Glutamatergic neuron (in vitro differentiated cells): ENCODE results near the gene SYN1. TPM values are rescaled to one million over a fixed set of nuclear protein-coding genes. Genes with fewer than 3 reads are reported as not detected.
"Not testable (repeated sequence)": the region's sequence is repeated elsewhere in the genome, so short reads cannot be mapped to it uniquely, and the experiment has no call there.

Source experiments
- DNase-seq: peaks from one replicate; pipeline ENCODE4 v3.0.0; 2022
- H3K27ac Mint-ChIP-seq: one replicate; pipeline ENCODE4 v1.8.0; 2020; ENCODE audit warnings: mild to moderate bottlenecking, mixed read lengths, inconsistent platforms; ENCODE audit not compliant: unreplicated experiment
- H3K27me3 Mint-ChIP-seq: one replicate; pipeline ENCODE4 v1.8.0; 2020; ENCODE audit warnings: mild to moderate bottlenecking, moderate library complexity, mixed read lengths, inconsistent platforms; ENCODE audit not compliant: unreplicated experiment
- H3K36me3 Mint-ChIP-seq: one replicate; pipeline ENCODE4 v1.8.0; 2020; ENCODE audit warnings: mild to moderate bottlenecking, mixed read lengths, inconsistent platforms; ENCODE audit not compliant: unreplicated experiment
- H3K4me1 Mint-ChIP-seq: one replicate; pipeline ENCODE4 v1.8.0; 2020; ENCODE audit warnings: mild to moderate bottlenecking, low read depth, mixed read lengths, inconsistent platforms; ENCODE audit not compliant: unreplicated experiment
- H3K4me3 Mint-ChIP-seq: one replicate; pipeline ENCODE4 v1.8.0; 2020; ENCODE audit warnings: mild to moderate bottlenecking, mixed read lengths, inconsistent platforms; ENCODE audit not compliant: unreplicated experiment
- H3K9me3 Mint-ChIP-seq: one replicate; pipeline ENCODE4 v1.8.0; 2020; ENCODE audit warnings: mild to moderate bottlenecking, moderate library complexity, mixed read lengths, inconsistent platforms; ENCODE audit not compliant: unreplicated experiment
- long read RNA-seq: library from polyadenylated mRNA; unstranded; transcript quantifications from one replicate; pipeline ENCODE4 v2.0.0, GENCODE V29; 2020; ENCODE audit not compliant: unreplicated experiment
- total RNA-seq: library from RNA; stranded (reverse); fragmentation: NEBNext Ultra II Directional; extraction: Animal tissue kit (Norgen Biotek cat#: 25700); gene quantifications from one replicate; pipeline ENCODE4 v1.2.1, GENCODE V29; 2021; ENCODE audit not compliant: unreplicated experiment
- TF ChIP-seq, protein P1 (sequence below): fragments of 200-600 bp; sonication (generic); IDR thresholded peaks from one replicate; pipeline ENCODE4 v1.5.0; 2021; ENCODE audit not compliant: partially characterized antibody, unreplicated experiment

SYN1 gene
- 34.2 TPM for total RNA-seq
- long read RNA-seq, partial matches to known transcripts = 0 of 1 reads
- long read RNA-seq, other reads (novel, unspliced or antisense) = 0 of 1 reads

DNA sequence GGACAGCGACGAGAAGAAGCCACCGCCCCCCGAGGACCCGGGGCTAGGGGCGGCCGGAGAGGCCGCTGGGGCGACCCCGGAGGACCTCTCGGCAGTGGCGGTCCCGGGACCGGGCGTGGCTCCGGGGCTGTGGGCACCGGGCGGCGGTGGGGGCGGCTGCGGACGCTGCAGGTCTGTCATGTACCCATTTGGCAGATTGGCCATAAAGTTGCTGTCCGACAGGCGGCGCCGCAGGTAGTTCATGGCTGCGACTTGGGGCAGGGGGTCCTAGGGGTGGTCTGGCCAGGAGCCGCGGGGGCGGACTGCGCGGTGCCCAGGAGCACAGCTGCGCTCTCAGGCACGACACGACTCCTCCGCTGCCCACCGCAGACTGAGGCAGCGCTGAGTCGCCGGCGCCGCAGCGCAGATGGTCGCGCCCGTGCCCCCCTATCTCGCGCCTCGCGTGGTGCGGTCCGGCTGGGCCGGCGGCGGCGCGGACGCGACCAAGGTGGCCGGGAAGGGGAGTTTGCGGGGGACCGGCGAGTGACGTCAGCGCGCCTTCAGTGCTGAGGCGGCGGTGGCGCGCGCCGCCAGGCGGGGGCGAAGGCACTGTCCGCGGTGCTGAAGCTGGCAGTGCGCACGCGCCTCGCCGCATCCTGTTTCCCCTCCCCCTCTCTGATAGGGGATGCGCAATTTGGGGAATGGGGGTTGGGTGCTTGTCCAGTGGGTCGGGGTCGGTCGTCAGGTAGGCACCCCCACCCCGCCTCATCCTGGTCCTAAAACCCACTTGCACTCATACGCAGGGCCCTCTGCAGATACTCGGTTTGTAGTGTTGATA is at the start of gene SYN1:
Gene SYN1, minus strand, starts transcription at position 372 of the 817 bp plus-strand sequence. Its CDS starts 129 bp downstream, at position 243.
- Mint-ChIP-seq H3K4me3 (peak within 1 kb of the TSS; percentile 77), H3K9me3 (no peaks in the 10 kb centered on the region), H3K4me1 (peaks cover 7% of the 10 kb centered on the region), H3K27me3 (peaks cover 9% of the 10 kb centered on the region), H3K36me3 (no peaks in the 10 kb centered on the region), H3K27ac (peak within 1 kb of the TSS; percentile 22)
- TF ChIP-seq, protein P1, sequence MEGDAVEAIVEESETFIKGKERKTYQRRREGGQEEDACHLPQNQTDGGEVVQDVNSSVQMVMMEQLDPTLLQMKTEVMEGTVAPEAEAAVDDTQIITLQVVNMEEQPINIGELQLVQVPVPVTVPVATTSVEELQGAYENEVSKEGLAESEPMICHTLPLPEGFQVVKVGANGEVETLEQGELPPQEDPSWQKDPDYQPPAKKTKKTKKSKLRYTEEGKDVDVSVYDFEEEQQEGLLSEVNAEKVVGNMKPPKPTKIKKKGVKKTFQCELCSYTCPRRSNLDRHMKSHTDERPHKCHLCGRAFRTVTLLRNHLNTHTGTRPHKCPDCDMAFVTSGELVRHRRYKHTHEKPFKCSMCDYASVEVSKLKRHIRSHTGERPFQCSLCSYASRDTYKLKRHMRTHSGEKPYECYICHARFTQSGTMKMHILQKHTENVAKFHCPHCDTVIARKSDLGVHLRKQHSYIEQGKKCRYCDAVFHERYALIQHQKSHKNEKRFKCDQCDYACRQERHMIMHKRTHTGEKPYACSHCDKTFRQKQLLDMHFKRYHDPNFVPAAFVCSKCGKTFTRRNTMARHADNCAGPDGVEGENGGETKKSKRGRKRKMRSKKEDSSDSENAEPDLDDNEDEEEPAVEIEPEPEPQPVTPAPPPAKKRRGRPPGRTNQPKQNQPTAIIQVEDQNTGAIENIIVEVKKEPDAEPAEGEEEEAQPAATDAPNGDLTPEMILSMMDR = peak; percentile 13
- DNase-seq = peak; percentile 86

DNA sequence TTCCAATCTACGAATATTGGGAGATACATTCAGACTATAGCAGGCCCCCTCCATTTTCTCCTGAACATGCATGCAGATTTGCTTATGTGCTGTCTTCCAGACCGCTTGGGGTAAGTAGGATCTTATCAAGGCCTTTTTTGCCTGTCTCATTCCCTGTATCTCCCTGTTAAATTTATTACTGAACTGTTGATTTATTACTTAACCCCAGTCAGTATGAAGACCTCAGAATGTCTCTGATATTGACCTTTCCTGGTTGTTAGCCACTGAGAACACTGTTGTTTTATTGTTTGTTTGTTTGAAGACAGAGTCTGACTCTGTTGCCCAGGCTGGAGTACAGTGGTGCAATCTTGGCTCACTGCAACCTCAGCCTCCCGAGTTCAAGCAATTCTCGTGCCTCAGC is 46.1 kb upstream of the SYN1 start:
- not testable (repeated sequence) for DNase-seq, H3K36me3 Mint-ChIP-seq, H3K4me3 Mint-ChIP-seq, H3K9me3 Mint-ChIP-seq, H3K4me1 Mint-ChIP-seq, H3K27me3 Mint-ChIP-seq, H3K27ac Mint-ChIP-seq

DNA sequence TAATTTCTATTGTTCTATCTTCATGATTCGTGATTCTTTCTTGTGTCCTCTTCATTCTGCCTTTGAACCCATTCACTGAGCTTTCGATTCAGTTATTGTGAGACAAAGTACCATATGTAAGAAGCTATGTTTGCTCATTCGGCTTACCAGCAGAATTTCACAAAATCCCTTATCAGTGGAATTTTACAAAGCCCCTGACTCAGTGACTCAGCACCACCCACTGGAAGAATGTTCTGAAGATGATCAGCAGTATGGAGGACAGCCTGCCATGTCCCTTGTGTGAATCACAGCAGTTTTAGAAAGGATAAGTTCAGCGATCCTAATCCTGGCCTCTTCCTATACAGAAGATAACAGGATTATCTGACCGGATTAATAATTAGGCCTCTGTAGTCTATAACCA is 45.1 kb upstream of the SYN1 start:
- Mint-ChIP-seq H3K4me3 (no peak overlapping the region), H3K4me1 (no peaks in the 10 kb centered on the region), H3K27ac (no peak overlapping the region)

DNA sequence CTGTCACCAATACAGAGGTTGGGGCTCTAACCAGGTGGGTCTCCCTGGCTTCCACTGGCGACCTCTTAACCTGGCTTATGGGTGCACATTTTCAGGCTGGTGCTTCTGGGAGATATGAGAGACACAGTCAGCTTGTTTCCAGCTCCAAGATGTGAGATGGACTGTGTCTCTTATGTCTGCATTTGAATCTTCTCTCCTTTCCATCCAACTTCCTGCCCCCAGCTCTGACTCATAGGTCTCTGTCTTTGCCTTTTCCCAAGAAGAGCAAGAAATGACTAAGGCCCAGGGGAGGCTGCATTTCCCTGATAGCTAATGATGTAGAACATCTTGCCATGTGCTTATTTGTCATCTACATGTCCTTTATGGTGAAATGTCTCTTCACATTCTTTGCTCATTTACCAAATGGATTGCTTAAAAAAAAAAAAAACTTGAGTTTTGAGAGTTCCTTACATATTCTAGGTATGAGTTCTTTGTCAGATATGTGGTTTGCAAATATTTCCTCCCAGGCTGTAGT is 42.5 kb upstream of the SYN1 start:
- H3K9me3 Mint-ChIP-seq = peaks cover 2% of the 10 kb centered on the region
- H3K4me3 Mint-ChIP-seq = no peak overlapping the region
- DNase-seq = no peak
- H3K4me1 Mint-ChIP-seq = no peaks in the 10 kb centered on the region
- no peaks in the 10 kb centered on the region for H3K36me3 Mint-ChIP-seq
- no peaks in the 10 kb centered on the region for H3K27me3 Mint-ChIP-seq
- TF ChIP-seq, protein P1 = no peak
- no peak overlapping the region for H3K27ac Mint-ChIP-seq

More for the DNA sequence above, 45.1 kb upstream of the SYN1 start:
- Mint-ChIP-seq H3K9me3 (peaks cover 1% of the 10 kb centered on the region), H3K27me3 (no peaks in the 10 kb centered on the region), H3K36me3 (no peaks in the 10 kb centered on the region)
- TF ChIP-seq, protein P1 = no peak
- no peak for DNase-seq

DNA sequence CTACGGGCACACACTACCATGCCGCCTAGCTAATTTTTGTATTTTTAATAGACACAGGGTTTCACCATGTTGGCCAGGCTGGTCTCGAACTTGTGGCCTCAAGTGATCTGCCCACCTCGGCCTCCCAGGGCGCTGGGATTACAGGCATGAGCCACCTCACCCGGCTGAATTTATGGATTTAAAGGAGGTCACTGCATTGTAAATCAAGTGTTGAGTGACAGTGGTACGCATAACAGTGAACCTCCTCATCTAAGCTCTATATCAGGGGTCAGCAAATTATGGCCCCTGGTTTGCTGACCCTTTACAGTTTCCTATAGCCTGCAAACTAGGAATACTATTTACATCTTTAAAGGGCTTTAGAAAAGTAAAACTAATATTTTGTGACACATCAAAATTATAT is 41.9 kb upstream of the SYN1 start:
- DNase-seq = no peak
- H3K27ac Mint-ChIP-seq = no peak overlapping the region
- no peaks in the 10 kb centered on the region for H3K27me3 Mint-ChIP-seq
- H3K36me3 Mint-ChIP-seq = no peaks in the 10 kb centered on the region
- H3K4me1 Mint-ChIP-seq = no peaks in the 10 kb centered on the region
- TF ChIP-seq, protein P1 = no peak
- peaks cover 2% of the 10 kb centered on the region for H3K9me3 Mint-ChIP-seq
- no peak overlapping the region for H3K4me3 Mint-ChIP-seq
